GM12873 (cell line): ENCODE results near the gene IQGAP2.

ENCODE experiments used
- TF ChIP-seq, protein P1 (sequence below): IDR thresholded peaks from 2 replicates; pipeline ENCODE4 v1.5.1; 2012; ENCODE audit warnings: low read depth, mild to moderate bottlenecking, moderate library complexity, low read length, control low read depth; ENCODE audit not compliant: insufficient read depth; ENCODE audit errors: missing control alignments

IQGAP2 gene

DNA sequence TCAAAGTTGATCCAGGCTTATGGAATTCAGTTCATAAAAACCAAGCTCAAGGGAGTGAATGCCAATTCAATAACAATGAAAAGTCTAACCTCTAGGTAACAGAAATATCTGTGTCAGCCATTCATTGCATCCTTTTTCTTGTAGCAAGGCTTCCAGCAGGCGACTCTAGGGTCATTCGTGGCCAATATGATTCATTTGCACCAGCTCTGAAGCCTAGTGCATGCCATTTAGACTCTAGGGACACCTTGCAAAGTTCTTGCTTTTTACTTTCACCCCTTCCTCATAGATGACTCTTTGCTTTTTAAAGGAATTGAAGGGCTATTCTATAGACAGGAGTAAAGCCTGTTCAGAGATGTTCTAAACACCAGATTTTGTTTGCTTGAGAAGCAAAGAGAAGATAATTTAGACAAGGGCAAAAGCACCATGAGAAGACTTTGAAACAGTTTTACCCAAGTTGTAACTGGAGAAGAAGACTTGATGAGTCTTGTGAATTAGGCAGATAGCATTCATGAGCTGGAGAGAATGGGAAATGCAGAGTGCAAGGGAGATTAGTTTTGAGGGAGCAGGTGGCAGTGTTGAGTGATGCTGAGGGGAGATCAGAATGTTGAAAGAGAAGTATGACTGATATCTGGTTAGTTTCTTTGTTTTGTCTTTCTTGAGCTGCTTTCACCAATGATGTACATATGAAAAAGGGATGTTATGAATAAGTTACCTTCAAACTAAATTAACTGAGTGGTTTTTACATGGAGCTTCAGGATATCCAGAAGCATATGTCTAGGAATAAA, 125.7 kb downstream of the IQGAP2 start:
- TF ChIP-seq, protein P1, sequence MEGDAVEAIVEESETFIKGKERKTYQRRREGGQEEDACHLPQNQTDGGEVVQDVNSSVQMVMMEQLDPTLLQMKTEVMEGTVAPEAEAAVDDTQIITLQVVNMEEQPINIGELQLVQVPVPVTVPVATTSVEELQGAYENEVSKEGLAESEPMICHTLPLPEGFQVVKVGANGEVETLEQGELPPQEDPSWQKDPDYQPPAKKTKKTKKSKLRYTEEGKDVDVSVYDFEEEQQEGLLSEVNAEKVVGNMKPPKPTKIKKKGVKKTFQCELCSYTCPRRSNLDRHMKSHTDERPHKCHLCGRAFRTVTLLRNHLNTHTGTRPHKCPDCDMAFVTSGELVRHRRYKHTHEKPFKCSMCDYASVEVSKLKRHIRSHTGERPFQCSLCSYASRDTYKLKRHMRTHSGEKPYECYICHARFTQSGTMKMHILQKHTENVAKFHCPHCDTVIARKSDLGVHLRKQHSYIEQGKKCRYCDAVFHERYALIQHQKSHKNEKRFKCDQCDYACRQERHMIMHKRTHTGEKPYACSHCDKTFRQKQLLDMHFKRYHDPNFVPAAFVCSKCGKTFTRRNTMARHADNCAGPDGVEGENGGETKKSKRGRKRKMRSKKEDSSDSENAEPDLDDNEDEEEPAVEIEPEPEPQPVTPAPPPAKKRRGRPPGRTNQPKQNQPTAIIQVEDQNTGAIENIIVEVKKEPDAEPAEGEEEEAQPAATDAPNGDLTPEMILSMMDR = no peak

DNA sequence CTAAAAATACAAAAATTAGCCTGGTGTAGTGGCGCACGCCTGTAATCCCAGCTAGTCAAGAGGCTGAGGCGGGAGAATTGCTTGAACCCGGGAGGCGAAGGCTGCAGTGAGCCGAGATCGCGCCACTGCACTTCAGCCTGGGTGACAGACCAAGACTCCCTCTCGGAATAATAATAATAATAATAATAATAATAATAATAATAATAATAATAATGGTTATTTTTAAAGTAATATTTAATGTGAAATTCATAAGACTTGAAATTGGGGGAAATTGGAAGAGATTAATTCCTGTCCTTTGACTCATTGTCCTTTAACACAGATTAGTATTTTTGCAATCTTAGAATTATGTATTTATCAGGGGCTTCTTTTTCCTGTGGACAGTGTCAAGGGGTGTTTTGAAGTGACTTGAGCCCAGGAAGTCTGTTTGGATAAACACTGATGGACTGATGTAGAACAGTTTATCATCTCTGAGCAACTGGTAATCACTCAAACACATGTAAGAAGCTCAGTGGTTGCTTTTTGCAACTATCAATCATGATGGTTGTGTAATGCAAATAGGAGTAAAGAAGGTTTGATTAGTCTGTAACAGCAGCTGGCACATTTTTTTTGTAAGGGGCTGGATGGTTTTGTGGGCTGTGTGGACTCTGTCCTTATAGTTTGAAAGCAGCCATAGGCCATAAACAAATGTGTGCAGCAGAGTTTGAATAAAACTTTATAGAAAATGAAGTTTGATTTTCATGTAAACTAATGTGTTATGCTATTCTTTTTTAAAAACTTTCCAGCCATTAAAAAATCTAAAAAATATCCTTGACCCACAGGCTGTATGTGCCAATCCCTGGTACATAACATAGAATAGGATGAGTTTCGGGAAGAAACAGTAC, 126.6 kb downstream of the IQGAP2 start:
- TF ChIP-seq, protein P1 = no peak

DNA sequence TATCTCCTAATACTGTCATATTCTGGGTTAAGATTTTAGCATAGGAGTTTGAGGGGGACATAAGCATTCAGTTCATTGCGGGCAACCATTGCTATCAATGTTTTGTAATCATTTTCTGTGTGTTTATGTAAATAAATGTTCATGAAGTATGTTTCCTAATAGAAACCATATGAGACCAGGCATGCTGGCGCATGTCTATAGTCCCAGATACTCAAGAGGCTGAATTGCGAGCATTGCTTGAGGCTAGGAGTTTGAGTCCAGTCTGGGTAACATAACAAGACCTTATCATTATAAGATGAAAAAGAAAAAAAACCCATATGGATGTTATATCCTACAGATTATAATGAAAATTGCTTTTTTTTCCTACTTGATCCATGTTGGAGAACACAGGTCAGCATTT, 129.0 kb downstream of the IQGAP2 start:
- TF ChIP-seq, protein P1 = no peak

DNA sequence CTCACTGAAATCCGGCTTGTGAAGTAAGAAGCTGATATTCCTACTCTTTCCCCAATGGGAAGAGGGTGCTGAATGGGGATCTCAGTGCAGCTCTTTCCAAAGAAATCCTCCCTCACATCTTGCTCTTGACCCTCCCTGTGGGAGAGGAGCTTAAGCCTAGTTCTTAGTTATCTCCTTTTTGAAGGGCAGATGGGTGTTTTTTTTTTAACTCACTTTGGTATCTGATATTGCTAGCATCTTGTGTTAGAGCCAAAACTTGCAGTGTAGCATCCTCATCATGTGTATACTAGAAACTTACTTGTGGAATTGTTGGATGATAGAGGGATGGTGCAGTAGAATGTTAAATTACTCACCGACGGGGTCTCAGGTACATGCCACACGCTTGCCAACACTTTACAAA, 129.9 kb downstream of the IQGAP2 start:
- TF ChIP-seq, protein P1 = no peak

DNA sequence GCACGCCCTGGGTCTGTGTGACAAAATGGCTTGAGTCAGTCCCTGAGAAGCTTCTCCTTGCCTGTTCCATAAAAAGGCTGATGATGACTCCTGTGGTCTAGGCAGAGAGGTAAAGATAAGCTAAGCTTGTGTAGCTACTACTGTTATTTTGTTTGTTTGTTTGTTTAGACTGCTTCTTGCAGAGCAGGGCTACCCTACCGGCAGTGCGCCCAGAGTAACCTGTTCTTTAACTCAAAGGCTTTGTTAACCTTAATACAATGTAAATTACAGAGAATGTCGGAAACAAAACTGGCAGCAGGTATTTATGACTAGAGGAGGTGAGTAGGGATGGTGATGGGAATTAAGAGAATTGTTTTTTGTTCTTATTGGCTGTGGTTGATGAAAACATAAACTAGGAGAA, 132.5 kb downstream of the IQGAP2 start:
- TF ChIP-seq, protein P1 = no peak

DNA sequence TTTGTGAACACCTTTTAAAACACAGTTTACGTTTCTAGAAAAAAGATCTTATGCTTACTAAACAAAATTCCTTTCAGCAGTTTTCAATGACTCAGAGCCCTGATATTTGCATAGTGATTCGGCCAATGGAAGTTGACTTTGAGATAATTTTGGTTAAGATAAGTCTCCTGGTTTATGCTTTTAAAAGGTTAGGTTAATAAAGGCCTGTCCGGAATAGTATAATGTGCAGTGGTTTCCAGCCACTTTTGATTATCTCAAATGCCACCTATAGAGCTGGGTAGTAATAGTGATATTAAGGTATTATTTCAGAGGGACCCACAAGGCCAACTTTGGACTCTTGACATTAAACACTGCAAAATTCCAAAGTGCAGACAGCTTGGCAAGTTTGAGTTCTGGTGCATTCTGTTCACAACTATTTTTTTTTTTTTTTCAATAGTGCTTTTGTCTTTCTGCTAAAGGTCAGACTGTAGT, 134.0 kb downstream of the IQGAP2 start:
- TF ChIP-seq, protein P1 = no peak

DNA sequence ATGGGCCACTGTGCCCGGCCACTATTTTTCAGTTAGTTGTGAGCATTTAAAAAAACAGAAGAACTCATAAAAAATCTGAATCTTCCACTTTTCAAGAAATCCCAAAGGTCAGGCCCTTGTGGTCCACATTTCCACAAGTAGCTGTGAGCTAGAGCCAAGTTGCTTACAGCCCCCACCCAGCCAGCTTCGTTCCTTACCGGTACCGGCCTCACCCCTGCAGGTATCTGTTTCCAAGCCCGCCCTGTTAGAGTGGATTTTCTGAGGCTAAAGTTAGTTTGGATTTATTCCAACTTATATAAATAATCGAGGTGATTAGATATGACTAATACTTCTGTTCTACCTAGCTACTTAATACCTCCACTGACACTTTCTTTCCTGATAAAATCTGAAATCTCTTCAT, 139.2 kb downstream of the IQGAP2 start:
- TF ChIP-seq, protein P1 = no peak
